ENCODE data around the gene CAMK1. TPM values are rescaled to one million over a fixed set of nuclear protein-coding genes. Genes with fewer than 3 reads are reported as not detected.

The CAMK1 gene
- total and polyA plus RNA-seq, 10 donors, result 10.1 to 30.5 (median 22.7) TPM

DNA sequence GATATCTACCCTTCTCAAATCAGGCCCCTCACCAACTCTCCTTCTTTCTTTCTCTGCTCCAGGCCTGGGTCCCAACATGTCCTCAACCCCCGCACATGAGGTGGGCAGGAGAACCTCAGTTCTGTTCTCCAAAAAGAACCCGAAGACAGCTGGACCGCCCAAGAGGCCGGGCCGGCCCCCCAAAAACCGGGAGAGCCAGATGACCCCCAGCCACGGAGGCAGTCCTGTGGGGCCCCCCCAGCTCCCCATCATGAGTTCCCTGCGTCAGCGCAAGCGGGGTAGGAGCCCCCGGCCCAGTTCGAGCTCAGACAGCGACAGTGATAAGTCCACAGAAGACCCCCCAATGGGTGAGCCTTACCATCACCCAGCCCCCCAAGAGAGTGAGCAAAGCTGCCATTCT is 25.6 kb downstream of the CAMK1 start:
- peaks cover 2 to 12% (median 5%) of the 10 kb centered on the region in 6 donors for H3K4me1 ChIP-seq
- intact Hi-C loops (cut with DNase I; ENCODE audit: low total_unique reads), result no loop called here
- H3K36me3 ChIP-seq, result peaks cover 14 to 96% (median 89%) of the 10 kb centered on the region in 6 donors
- DNase-seq, result no peak
- 91 to 97% (median 96%) methylated on average over 13 of the region's 13 CpGs for WGBS, 5 donors
- no peak overlapping the region for H3K4me3 ChIP-seq
- no peak overlapping the region for H3K27ac ChIP-seq
- no peak for TF ChIP-seq POLR2A (IDR thresholded peaks at IDR 0.05)
- TF ChIP-seq POLR2AphosphoS5 (IDR thresholded peaks at IDR 0.05), result no peak
- TF ChIP-seq, protein P1, sequence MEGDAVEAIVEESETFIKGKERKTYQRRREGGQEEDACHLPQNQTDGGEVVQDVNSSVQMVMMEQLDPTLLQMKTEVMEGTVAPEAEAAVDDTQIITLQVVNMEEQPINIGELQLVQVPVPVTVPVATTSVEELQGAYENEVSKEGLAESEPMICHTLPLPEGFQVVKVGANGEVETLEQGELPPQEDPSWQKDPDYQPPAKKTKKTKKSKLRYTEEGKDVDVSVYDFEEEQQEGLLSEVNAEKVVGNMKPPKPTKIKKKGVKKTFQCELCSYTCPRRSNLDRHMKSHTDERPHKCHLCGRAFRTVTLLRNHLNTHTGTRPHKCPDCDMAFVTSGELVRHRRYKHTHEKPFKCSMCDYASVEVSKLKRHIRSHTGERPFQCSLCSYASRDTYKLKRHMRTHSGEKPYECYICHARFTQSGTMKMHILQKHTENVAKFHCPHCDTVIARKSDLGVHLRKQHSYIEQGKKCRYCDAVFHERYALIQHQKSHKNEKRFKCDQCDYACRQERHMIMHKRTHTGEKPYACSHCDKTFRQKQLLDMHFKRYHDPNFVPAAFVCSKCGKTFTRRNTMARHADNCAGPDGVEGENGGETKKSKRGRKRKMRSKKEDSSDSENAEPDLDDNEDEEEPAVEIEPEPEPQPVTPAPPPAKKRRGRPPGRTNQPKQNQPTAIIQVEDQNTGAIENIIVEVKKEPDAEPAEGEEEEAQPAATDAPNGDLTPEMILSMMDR (IDR thresholded peaks at IDR 0.05 in 8 of 11, conservative IDR thresholded peaks at IDR 0.05 in 3 of 11), result no peak
- no peaks in the 10 kb centered on the region for H3K27me3 ChIP-seq (replicated peaks in 1 of 7)
- no peaks in the 10 kb centered on the region for H3K9me3 ChIP-seq

DNA sequence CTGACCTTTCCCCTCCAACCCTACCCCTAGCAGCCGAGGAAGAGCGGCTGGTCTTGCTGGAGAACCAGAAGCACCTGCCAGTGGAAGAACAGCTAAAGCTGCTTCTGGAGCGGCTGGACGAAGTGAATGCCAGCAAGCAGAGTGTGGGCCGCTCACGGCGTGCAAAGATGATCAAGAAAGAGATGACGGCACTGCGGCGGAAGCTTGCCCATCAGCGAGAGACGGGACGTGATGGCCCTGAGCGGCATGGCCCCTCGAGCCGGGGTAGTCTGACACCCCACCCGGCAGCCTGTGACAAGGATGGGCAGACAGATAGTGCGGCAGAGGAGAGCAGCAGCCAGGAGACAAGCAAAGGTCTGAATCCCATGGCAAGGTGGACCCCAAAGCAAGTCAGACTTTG is 26.2 kb downstream of the CAMK1 start:
- no peak overlapping the region for H3K27ac ChIP-seq
- WGBS, 5 donors, result 95 to 98% (median 97%) methylated on average over 15 to 18 of the region's 18 CpGs
- H3K9me3 ChIP-seq, result no peaks in the 10 kb centered on the region
- H3K36me3 ChIP-seq, result peaks cover 14 to 100% (median 95%) of the 10 kb centered on the region in 6 donors
- no peak for DNase-seq
- intact Hi-C loops (cut with DNase I; ENCODE audit: low total_unique reads), result no loop called here
- H3K4me1 ChIP-seq, result peaks cover 0 to 7% (median under 1%) of the 10 kb centered on the region in 6 donors
- TF ChIP-seq POLR2AphosphoS5 (IDR thresholded peaks at IDR 0.05), result peak in 2 of 3 donors; percentile 8 to 51
- TF ChIP-seq, protein P1 (IDR thresholded peaks at IDR 0.05 in 8 of 11, conservative IDR thresholded peaks at IDR 0.05 in 3 of 11), result no peak
- no peak overlapping the region for H3K4me3 ChIP-seq
- H3K27me3 ChIP-seq (replicated peaks in 1 of 7), result no peaks in the 10 kb centered on the region

DNA sequence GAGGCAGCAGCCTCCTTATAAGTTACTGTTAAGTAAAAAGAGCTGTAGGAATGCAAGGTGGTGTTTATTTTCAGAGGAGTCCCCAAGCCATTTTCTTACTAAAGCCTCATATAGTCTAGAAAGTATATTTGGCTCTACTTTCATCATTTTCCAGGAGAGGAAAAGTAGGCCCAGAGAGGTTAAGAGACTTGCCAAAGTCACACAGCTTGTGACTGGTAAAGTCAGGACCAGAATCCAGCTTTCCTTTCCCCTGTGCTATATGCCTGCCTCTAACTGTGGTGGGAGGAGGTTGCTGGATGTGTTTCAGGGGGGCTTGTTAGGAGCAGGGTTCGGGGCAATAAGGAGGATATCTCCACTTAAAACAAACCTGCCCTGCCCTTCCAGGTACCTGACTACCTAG is 27.2 kb downstream of the CAMK1 start:
- peaks cover 0 to 14% (median 3%) of the 10 kb centered on the region in 6 donors for H3K4me1 ChIP-seq
- WGBS, 5 donors, result 82 to 95% (median 89%) methylated on average over 1 of the region's 1 CpG
- TF ChIP-seq POLR2A (IDR thresholded peaks at IDR 0.05), result no peak
- H3K27ac ChIP-seq, result no peak overlapping the region
- H3K9me3 ChIP-seq, result no peaks in the 10 kb centered on the region
- no peaks in the 10 kb centered on the region for H3K27me3 ChIP-seq (replicated peaks in 1 of 7)
- intact Hi-C loops (cut with DNase I; ENCODE audit: low total_unique reads), result no loop called here
- no peak for DNase-seq
- H3K4me3 ChIP-seq, result no peak overlapping the region
- H3K36me3 ChIP-seq, result peaks cover 14 to 100% (median 99%) of the 10 kb centered on the region in 6 donors

DNA sequence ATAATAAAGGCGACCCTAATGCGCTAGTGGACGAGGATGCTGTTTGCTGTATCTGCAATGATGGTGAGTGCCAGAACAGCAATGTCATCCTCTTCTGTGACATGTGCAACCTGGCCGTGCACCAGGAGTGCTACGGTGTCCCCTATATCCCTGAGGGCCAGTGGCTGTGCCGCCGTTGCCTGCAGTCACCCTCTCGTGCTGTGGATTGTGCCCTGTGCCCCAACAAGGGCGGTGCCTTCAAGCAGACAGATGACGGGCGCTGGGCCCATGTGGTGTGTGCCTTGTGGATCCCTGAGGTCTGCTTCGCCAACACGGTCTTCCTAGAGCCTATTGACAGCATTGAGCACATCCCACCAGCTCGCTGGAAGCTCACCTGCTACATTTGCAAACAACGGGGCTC is 30.6 kb downstream of the CAMK1 start:
- TF ChIP-seq, protein P1 (IDR thresholded peaks at IDR 0.05 in 8 of 11, conservative IDR thresholded peaks at IDR 0.05 in 3 of 11), result no peak
- TF ChIP-seq POLR2AphosphoS5 (IDR thresholded peaks at IDR 0.05), result peak in 1 of 3 donors; percentile 42
- no peaks in the 10 kb centered on the region for H3K9me3 ChIP-seq
- peaks cover 8 to 100% (median 94%) of the 10 kb centered on the region in 6 donors for H3K36me3 ChIP-seq
- WGBS, 5 donors, result 93 to 97% (median 95%) methylated on average over 12 to 15 of the region's 15 CpGs
- intact Hi-C loops (cut with DNase I; ENCODE audit: low total_unique reads), result no loop called here
- no peak overlapping the region for H3K4me3 ChIP-seq
- H3K27ac ChIP-seq, result no peak overlapping the region
- H3K27me3 ChIP-seq (replicated peaks in 1 of 7), result no peaks in the 10 kb centered on the region
- H3K4me1 ChIP-seq, result peaks cover 3 to 47% (median 24%) of the 10 kb centered on the region in 6 donors
- no peak for DNase-seq

DNA sequence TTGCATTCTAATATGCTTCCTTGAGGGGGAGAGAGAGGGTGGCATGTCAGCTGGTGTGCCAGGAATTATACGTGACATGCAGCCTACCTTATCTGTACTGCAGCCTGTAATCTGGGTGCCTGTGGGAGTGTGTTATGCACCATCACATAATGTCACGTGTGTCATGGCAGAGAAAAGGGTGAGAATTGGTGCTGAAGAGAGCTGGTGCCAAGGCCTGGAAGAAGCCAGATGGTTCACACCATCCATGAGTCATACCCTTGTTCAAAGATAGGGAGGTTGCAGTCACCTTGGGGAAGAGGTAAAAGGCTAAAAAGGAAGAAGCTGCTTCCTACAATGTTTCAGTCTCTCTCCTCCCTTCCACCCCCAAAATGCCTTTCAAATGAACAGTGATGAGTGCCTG is 32.9 kb downstream of the CAMK1 start:
- no peak for DNase-seq
- intact Hi-C loops (cut with DNase I; ENCODE audit: low total_unique reads), result no loop called here
- H3K36me3 ChIP-seq, result peaks cover 5 to 80% (median 71%) of the 10 kb centered on the region in 6 donors

More for the DNA sequence above, 32.9 kb downstream of the CAMK1 start:
- H3K9me3 ChIP-seq, result no peaks in the 10 kb centered on the region
- no peaks in the 10 kb centered on the region for H3K27me3 ChIP-seq (replicated peaks in 1 of 7)
- H3K27ac ChIP-seq, result no peak overlapping the region
- H3K4me3 ChIP-seq, result no peak overlapping the region
- 81 to 97% (median 89%) methylated on average over 2 of the region's 2 CpGs for WGBS, 5 donors
- peaks cover 16 to 69% (median 46%) of the 10 kb centered on the region in 6 donors for H3K4me1 ChIP-seq
- TF ChIP-seq POLR2A (IDR thresholded peaks at IDR 0.05) (no peak), POLR2AphosphoS5 (IDR thresholded peaks at IDR 0.05) (no peak)
- TF ChIP-seq, protein P1 (IDR thresholded peaks at IDR 0.05 in 8 of 11, conservative IDR thresholded peaks at IDR 0.05 in 3 of 11), result no peak
